Large intestine (tissue), 3 donors: ENCODE data around the gene METTL22. TPM values are rescaled to one million over a fixed set of nuclear protein-coding genes. Genes with fewer than 3 reads are reported as not detected.
A peak's percentile ranks its signal among the peaks of the same experiment; 100 is the strongest.
"Not testable (repeated sequence)": the region's sequence is repeated elsewhere in the genome, so short reads cannot be mapped to it uniquely, and the experiment has no call there.

Source experiments
- DNase-seq, 2 donors: peaks; one replicate each; pipeline versions ENCODE4 v3.0.0 to v3.0.0-alpha.2; 2013
- H3K27ac ChIP-seq: one replicate; pipeline ENCODE4 v1.5.1; 2013; ENCODE audit warnings: low read length
- H3K27me3 ChIP-seq: 2 replicates; pipeline ENCODE4 v1.6.1; 2013; ENCODE audit warnings: low read length; ENCODE audit not compliant: control insufficient read depth, insufficient read depth
- H3K36me3 ChIP-seq: 2 replicates; pipeline ENCODE4 v1.6.1; 2013; ENCODE audit warnings: low read length; ENCODE audit not compliant: control insufficient read depth, insufficient read depth
- H3K4me1 ChIP-seq: one replicate; pipeline ENCODE4 v1.6.1; 2013; ENCODE audit warnings: low read length; ENCODE audit not compliant: control insufficient read depth, insufficient read depth
- H3K4me3 ChIP-seq: one replicate; pipeline ENCODE4 v1.5.1; 2013; ENCODE audit warnings: low read length
- H3K9me3 ChIP-seq: one replicate; pipeline ENCODE4 v1.6.1; 2013; ENCODE audit warnings: mild to moderate bottlenecking, low read depth, low read length, moderate library complexity; ENCODE audit not compliant: control insufficient read depth
- WGBS: methylation state at CpG from one replicate; pipeline ENCODE4 v1.1.5; 2013; ENCODE audit warnings: low lambda C conversion rate; ENCODE audit not compliant: insufficient coverage; 5-methylcytosine and 5-hydroxymethylcytosine counted together
- polyA plus RNA-seq: library from polyadenylated mRNA; unstranded; fragments of 120-200 nt; gene quantifications from one replicate; pipeline ENCODE4 v1.2.1, GENCODE V29; 2013

Gene METTL22
- polyA plus RNA-seq, 1 donor = 17.2 TPM

DNA sequence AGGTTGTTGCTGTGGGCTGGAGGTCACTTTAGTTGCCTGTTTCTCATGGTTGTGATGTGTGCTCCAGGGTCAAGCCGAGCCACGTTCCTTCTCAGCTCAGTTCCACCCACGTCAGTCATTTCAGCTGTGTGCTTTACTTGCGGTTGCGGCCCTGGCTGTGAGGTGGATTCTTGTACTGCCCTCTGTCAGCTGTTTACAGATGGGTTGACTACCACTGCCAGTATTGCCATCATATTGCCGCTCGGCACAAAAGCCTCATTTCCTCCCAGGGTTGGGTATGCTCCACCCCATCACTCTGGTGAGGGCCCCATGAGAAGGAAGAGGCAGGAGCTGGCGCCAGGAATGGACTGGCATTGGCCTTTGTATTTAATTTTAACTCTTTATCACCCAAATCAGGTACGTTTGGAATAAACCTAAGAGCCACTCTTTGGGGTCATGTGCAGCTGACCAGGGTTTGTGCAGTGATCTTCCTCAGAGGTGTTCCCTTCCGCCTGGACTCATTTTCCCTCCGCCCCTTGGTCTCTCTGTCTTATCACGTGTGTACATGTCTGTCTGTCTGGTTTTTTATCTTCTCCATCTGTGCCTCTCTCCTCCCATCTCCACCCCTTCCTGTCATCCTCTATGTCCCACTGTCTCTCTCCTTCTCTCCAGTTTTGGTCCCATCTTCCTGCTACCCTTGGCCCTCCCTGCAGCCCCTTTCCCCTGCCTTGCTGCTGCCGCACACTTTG, 25.0 kb downstream of the METTL22 start:
- Histone ChIP-seq H3K27ac (no peak overlapping the region), H3K36me3 (peaks cover 68% of the 10 kb centered on the region), H3K4me1 (no peaks in the 10 kb centered on the region), H3K9me3 (no peaks in the 10 kb centered on the region), H3K4me3 (no peak overlapping the region), H3K27me3 (no peaks in the 10 kb centered on the region)
- 92% methylated on average over 3 of the region's 13 CpGs for WGBS
- DNase-seq = no peak

DNA sequence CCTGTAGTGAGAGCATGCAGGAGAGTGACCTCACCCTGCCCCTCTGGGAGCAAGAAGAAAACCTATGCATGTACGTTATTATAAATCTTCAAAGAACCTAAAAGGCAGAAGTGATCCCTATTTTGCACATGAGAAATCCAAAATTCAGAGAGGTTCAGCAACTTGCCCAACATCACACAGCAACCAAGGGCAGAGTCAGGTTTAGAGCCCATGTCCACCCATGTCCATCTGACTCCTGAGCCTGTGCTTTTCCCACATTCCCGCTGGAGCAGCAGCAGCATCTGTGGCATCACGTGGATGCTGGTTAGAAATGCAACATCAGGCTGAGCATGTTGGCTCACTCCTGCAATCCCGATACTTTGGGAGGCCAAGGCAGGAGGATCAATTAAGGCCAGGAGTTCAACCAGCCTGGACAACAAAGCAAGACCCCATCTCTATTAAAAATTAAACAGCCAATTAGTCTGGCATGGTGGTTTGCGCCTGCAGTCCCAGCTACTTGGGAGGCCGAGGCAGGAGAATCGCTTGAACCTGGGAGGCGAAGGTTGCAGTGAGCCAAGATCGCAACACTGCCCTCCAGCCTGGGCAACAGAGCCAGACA, 26.3 kb downstream of the METTL22 start:
- DNase-seq = no peak
- Histone ChIP-seq H3K36me3 (peaks cover 55% of the 10 kb centered on the region), H3K27ac (no peak overlapping the region), H3K4me1 (no peaks in the 10 kb centered on the region), H3K9me3 (no peaks in the 10 kb centered on the region), H3K4me3 (no peak overlapping the region), H3K27me3 (no peaks in the 10 kb centered on the region)
- WGBS = no CpG with 5 or more reads among the region's 9 CpGs

DNA sequence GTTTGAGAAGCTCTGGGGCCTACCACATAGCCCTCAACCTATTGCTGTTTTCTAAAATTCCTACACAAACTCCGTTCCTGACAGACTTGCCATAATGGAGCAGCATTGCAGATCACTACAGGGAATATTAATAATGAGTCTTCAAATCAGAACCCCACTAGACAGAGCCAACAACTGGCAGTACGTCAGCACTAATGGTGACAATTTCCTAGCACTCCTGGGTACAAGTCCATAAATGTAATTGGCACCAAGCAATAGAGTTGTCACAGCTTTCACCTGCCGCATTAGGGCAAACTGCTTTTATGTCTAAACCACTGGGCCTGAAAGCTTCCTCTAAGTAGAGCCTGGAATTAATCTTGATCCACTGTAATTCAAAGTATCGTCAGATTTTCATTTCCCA, 27.4 kb downstream of the METTL22 start:
- Histone ChIP-seq H3K36me3 (peaks cover 47% of the 10 kb centered on the region), H3K27ac (no peak overlapping the region), H3K4me1 (no peaks in the 10 kb centered on the region), H3K27me3 (no peaks in the 10 kb centered on the region), H3K9me3 (no peaks in the 10 kb centered on the region), H3K4me3 (no peak overlapping the region)
- WGBS = no CpG with 5 or more reads among the region's 4 CpGs
- no peak for DNase-seq

DNA sequence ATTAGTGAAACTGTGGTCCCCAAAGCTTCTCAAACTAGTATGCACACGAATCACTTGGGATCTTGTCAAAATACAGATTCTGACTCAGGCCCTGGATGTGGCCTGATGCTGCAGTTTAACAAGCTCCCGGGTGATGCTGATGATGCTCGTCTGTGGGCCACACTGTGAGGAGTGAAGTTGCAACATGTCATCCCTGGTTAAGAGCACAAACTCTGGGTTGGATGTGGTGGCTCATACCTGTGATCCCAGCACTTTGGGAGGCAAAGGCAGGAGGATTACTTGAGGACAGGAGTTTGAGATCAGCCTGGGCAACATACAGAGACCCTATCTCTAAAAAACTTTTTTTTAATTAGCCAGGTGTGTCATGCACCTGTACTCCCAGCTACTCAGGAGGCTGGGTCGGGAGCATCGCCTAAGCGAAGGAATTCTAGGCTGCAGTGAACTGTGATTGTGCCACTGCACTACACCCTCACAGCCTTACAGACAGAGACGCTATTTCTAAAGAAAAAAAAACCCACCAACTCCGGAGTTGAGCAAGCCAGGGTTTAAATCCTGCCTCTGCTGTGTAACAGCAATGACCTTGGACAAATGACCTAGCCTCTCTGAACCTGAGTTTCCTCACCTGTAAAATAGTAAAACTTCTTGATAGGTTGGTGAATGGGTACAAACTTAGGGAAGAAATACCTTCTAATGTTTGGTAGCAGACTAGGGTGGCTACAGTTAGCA, 28.5 kb downstream of the METTL22 start:
- DNase-seq = no peak
- Histone ChIP-seq H3K27me3 (no peaks in the 10 kb centered on the region), H3K4me3 (no peak overlapping the region), H3K27ac (no peak overlapping the region), H3K9me3 (no peaks in the 10 kb centered on the region), H3K4me1 (no peaks in the 10 kb centered on the region), H3K36me3 (peaks cover 36% of the 10 kb centered on the region)
- WGBS = no CpG with 5 or more reads among the region's 8 CpGs

DNA sequence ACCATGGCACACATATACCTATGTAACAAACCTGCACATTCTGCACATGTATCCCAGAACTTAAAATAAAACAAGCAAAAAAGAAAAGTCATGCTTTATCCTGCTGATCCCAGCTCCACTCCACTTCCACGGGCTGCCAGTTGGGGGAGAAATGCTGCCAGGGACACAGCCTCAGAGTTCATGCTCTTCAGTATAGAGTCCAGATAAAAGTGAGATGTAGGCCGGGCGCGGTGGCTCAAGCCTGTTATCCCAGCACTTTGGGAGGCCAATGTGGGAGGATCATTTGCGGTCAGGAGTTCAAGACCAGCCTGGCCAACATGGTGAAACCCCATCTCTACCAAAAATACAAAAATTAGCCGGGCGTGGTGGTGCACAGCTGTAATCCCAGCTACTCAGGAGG, 30.5 kb downstream of the METTL22 start:
- not testable (repeated sequence) for H3K9me3 ChIP-seq, DNase-seq, H3K27ac ChIP-seq, H3K4me1 ChIP-seq, H3K27me3 ChIP-seq, H3K4me3 ChIP-seq
- peaks cover 16% of the 10 kb centered on the region for H3K36me3 ChIP-seq
- WGBS = no CpG with 5 or more reads among the region's 7 CpGs

DNA sequence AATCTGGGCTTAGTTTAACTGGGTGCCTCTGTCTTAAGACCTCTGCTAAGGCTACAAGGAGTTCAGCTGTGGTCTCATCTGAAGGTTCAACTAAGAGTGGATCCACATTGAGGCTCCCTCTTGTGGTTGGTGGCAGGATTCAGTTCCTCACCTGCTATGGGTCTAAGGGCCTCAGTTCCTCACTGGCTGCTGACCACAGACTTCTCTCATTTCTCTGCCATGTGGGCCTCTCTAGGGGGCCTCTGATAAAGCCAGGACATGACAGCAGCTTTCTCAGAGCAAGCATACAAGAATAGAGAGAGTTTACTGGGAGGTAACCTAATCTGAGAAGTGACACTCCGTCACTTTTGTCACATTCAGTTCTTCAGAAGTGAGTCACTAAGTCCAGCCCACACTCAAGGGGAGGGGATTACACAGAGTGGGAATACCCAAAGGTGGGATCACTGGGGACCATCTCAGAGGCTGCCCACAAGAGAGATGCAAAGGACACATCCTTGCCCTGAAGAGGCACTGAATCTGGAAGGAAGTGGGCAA, 33.8 kb downstream of the METTL22 start:
- no peak for DNase-seq
- no CpG with 5 or more reads among the region's 1 CpG for WGBS
- Histone ChIP-seq H3K27ac (no peak overlapping the region), H3K27me3 (no peaks in the 10 kb centered on the region), H3K36me3 (no peaks in the 10 kb centered on the region), H3K4me1 (no peaks in the 10 kb centered on the region), H3K4me3 (no peak overlapping the region), H3K9me3 (no peaks in the 10 kb centered on the region)

DNA sequence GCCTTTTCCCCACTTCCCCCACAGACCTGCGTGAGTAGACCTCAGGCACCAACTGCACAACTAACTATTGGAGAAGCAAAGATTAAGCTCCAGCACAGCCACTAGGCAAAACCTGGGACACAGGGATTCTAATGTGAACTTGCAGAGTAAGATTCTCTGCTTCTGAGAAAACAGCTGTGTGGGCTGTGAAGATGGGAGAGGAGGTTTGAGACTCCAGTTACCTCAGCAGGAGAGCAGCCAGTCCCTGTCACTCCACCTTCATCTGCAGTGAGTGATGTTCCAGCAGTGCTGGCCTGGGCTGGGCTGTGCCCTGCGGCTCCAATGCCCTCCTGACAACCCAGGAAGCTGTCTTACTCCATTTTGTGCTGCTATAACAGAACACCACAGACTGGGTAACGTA, 34.9 kb downstream of the METTL22 start:
- 100% methylated on average over 1 of the region's 3 CpGs for WGBS
- no peaks in the 10 kb centered on the region for H3K27me3 ChIP-seq
- H3K27ac ChIP-seq = no peak overlapping the region
- no peak for DNase-seq
- no peak overlapping the region for H3K4me3 ChIP-seq
- no peaks in the 10 kb centered on the region for H3K9me3 ChIP-seq
- no peaks in the 10 kb centered on the region for H3K36me3 ChIP-seq
- H3K4me1 ChIP-seq = no peaks in the 10 kb centered on the region

DNA sequence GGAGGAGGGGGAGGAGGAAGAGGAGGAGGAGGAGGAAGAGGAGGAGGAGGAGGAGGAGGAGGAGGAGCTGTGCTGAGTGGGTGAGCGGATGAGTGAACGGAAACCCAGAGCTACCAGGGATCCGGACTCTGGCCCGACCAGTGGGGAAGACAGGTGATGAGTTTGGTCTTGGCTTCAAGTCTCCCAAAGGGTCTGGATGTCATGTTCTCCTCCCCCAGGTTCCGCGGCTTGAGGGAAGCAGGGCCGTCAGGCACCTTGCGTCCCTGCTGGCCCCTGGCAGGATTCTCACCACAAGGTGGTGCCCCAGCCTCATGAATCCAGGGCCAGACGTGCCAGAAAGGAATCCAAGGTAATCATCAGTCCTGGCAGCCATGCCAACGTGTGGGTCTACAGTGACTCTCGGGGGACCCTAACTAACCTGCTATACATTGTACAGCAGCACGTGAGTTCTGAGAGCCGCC, 39.4 kb downstream of the METTL22 start:
- peaks cover 10% of the 10 kb centered on the region for H3K36me3 ChIP-seq
- DNase-seq = peak; percentile 51 to 60
- H3K4me3 ChIP-seq = no peak overlapping the region
- no peaks in the 10 kb centered on the region for H3K4me1 ChIP-seq
- WGBS = 0% methylated on average over 1 of the region's 13 CpGs
- no peaks in the 10 kb centered on the region for H3K27me3 ChIP-seq
- H3K27ac ChIP-seq = no peak overlapping the region
- no peaks in the 10 kb centered on the region for H3K9me3 ChIP-seq

DNA sequence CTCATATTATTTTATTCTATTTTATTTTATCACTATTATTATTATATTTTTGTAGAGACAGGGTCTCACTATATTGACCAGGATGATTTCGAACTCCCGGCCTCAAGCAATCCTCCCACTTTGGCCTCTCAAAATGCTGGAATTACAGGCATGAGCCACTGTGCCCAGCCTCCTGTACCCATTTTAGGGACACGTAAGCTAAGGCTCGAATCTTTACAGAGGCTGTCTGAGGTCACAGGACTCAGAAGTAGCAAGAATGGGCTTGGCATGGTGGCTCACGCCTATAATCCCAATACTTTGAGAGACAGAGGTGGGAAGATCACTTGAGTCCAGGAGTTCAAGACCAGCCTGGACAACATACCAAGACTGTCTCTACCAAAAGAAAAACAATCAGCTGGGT, 40.2 kb downstream of the METTL22 start:
- WGBS = no CpG with 5 or more reads among the region's 5 CpGs
- peaks cover 10% of the 10 kb centered on the region for H3K36me3 ChIP-seq
- H3K27me3 ChIP-seq = no peaks in the 10 kb centered on the region
- H3K4me1 ChIP-seq = no peaks in the 10 kb centered on the region
- H3K27ac ChIP-seq = no peak overlapping the region
- H3K9me3 ChIP-seq = no peaks in the 10 kb centered on the region
- H3K4me3 ChIP-seq = no peak overlapping the region
- DNase-seq = no peak

DNA sequence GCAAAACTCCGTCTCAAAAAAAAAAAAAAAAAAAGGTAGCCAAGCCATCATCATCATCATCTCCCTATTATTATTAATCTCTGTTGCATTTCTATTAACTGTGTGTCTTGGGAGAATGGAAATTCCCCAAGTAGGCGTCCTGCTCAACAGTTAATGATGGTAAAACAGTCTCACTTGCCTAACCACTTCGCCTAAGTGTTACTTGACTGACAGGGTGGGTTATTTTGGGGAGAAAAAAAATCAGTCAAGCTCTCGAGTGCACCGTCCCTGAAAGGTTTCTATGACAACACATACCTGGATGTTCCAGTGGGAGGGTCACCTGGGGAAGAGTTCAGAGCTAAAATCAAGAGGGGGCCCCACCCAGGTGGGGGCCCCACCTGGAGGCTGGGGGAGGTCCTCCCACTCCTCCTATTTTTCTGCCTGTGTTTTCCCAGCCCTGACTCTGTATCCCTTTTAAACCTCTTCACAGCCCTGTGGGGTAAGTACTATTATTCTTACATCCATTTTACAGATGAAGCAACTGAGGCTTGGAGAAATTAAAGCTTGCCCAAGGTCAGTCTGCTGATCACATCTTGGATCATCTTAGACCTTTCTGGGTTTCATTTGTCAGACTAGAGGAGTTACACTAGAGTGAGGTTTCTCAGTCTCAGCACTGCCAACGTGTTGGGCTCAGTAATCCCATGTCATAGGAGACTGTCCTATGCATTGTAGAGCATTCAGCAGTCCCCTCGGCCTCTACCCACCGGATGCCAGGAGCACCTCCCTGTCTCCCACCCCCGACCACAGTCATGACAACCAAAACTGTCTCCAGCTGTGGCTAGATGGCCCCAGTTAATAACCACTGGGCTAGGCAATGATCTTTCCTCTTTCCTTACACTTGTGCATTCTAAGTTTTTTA, 41.9 kb downstream of the METTL22 start:
- Histone ChIP-seq H3K27ac (no peak overlapping the region), H3K4me3 (no peak overlapping the region), H3K27me3 (no peaks in the 10 kb centered on the region), H3K9me3 (no peaks in the 10 kb centered on the region), H3K4me1 (no peaks in the 10 kb centered on the region), H3K36me3 (peaks cover 10% of the 10 kb centered on the region)
- 67% methylated on average over 1 of the region's 9 CpGs for WGBS
- no peak for DNase-seq
